H9 (cell line): Measurements from ENCODE around the gene PCGF5. TPM values are rescaled to one million over a fixed set of nuclear protein-coding genes. Genes with fewer than 3 reads are reported as not detected.

Experiments
- DNase-seq: peaks from one replicate; pipeline ENCODE4 v3.0.0-alpha.2; 2017
- H2AFZ ChIP-seq: one replicate; pipeline ENCODE4 v1.6.1; 2013; ENCODE audit warnings: mild to moderate bottlenecking, low read length, control low read depth, moderate library complexity
- H2AK5ac ChIP-seq: 2 replicates; pipeline ENCODE4 v1.6.1; 2013; ENCODE audit warnings: low read length, control low read depth, mixed read lengths; ENCODE audit not compliant: insufficient read length
- H2BK120ac ChIP-seq: one replicate; pipeline ENCODE4 v1.6.1; 2013; ENCODE audit warnings: low read depth, mild to moderate bottlenecking, low read length, control low read depth, inconsistent platforms; ENCODE audit not compliant: poor library complexity, severe bottlenecking
- H2BK12ac ChIP-seq: 2 replicates; pipeline ENCODE4 v1.6.1; 2013; ENCODE audit warnings: low read length, control low read depth, mixed read lengths, low read depth; ENCODE audit not compliant: insufficient read length
- H2BK15ac ChIP-seq: 2 replicates; pipeline ENCODE4 v1.6.1; 2013; ENCODE audit warnings: low read depth, low read length, control low read depth
- H2BK20ac ChIP-seq: one replicate; pipeline ENCODE4 v1.6.1; 2013; ENCODE audit warnings: low read depth, mild to moderate bottlenecking, low read length, control low read depth, inconsistent platforms; ENCODE audit not compliant: poor library complexity, severe bottlenecking
- H2BK5ac ChIP-seq: 2 replicates; pipeline ENCODE4 v1.6.1; 2013; ENCODE audit warnings: low read length, control low read depth, mixed read lengths; ENCODE audit not compliant: insufficient read length
- H3K14ac ChIP-seq: 2 replicates; pipeline ENCODE4 v1.6.1; 2013; ENCODE audit warnings: low read length, control low read depth; ENCODE audit not compliant: insufficient read depth
- H3K18ac ChIP-seq: 2 replicates; pipeline ENCODE4 v1.6.1; 2013; ENCODE audit warnings: low read depth, mild to moderate bottlenecking, mixed read lengths, low read length, control low read depth; ENCODE audit not compliant: insufficient read length
- H3K23ac ChIP-seq: 2 replicates; pipeline ENCODE4 v1.6.1; 2013; ENCODE audit warnings: low read length, control low read depth, mixed read lengths, low read depth; ENCODE audit not compliant: insufficient read length
- H3K23me2 ChIP-seq: 2 replicates; pipeline ENCODE4 v1.6.1; 2013; ENCODE audit warnings: low read depth, mild to moderate bottlenecking, mixed read lengths, low read length, control low read depth; ENCODE audit not compliant: insufficient read length, poor library complexity, severe bottlenecking
- H3K27ac ChIP-seq: 2 replicates; pipeline ENCODE4 v1.5.1; 2013; ENCODE audit warnings: low read length, control low read depth, mixed read lengths, low read depth; ENCODE audit not compliant: insufficient read length
- H3K27me3 ChIP-seq: 2 replicates; pipeline ENCODE4 v1.6.1; 2013; ENCODE audit warnings: low read length, control low read depth, inconsistent platforms; ENCODE audit not compliant: insufficient read depth
- H3K4ac ChIP-seq: 2 replicates; pipeline ENCODE4 v1.6.1; 2013; ENCODE audit warnings: low read depth, mild to moderate bottlenecking, control low read depth, inconsistent platforms, low read length, moderate library complexity
- H3K4me1 ChIP-seq: 2 replicates; pipeline ENCODE4 v1.6.1; 2013; ENCODE audit warnings: low read length, control low read depth, inconsistent platforms; ENCODE audit not compliant: insufficient read depth
- H3K4me2 ChIP-seq: 2 replicates; pipeline ENCODE4 v1.6.1; 2013; ENCODE audit warnings: low read length, control low read depth, mixed read lengths; ENCODE audit not compliant: insufficient read length, insufficient read depth
- H3K56ac ChIP-seq: 2 replicates; pipeline ENCODE4 v1.6.1; 2013; ENCODE audit warnings: low read depth, mild to moderate bottlenecking, mixed read lengths, low read length, control low read depth; ENCODE audit not compliant: insufficient read length
- H3K79me1 ChIP-seq: 2 replicates; pipeline ENCODE4 v1.6.1; 2013; ENCODE audit warnings: low read depth, mild to moderate bottlenecking, moderate library complexity, low read length, control low read depth, inconsistent platforms; ENCODE audit not compliant: insufficient read depth, poor library complexity, severe bottlenecking
- H3K79me2 ChIP-seq: 2 replicates; pipeline ENCODE4 v1.6.1; 2013; ENCODE audit warnings: low read length, control low read depth, inconsistent platforms; ENCODE audit not compliant: insufficient read depth
- H3K9ac ChIP-seq: 2 replicates; pipeline ENCODE4 v1.6.1; 2013; ENCODE audit warnings: low read length, control low read depth, mixed read lengths; ENCODE audit not compliant: insufficient read length; ENCODE audit errors: extremely low read depth
- H3K9me3 ChIP-seq: one replicate; pipeline ENCODE4 v1.6.1; 2013; ENCODE audit warnings: low read depth, low read length, inconsistent platforms; ENCODE audit not compliant: control insufficient read depth
- H3T11ph ChIP-seq: one replicate; pipeline ENCODE4 v1.6.1; 2013; ENCODE audit warnings: mild to moderate bottlenecking, low read length, control low read depth, inconsistent platforms
- H4K20me1 ChIP-seq: one replicate; pipeline ENCODE4 v1.6.1; 2013; ENCODE audit not compliant: control insufficient read depth, insufficient read length, insufficient read depth
- H4K5ac ChIP-seq: 2 replicates; pipeline ENCODE4 v1.6.1; 2013; ENCODE audit warnings: low read depth, mild to moderate bottlenecking, mixed read lengths, low read length, control low read depth; ENCODE audit not compliant: insufficient read length
- H4K8ac ChIP-seq: replicated peaks from 2 replicates; pipeline ENCODE4 v1.6.1; 2013; ENCODE audit warnings: low read length, control low read depth, mixed read lengths, low read depth; ENCODE audit not compliant: insufficient read length
- H4K91ac ChIP-seq: 2 replicates; pipeline ENCODE4 v1.6.1; 2013; ENCODE audit warnings: low read depth, mild to moderate bottlenecking, moderate library complexity, mixed read lengths, low read length, control low read depth; ENCODE audit not compliant: insufficient read length
- H3K27ac Mint-ChIP-seq, 3 experiments: 2 replicates in 2 of 3; 3 replicates in 1 of 3; pipeline ENCODE4 v1.8.0; 2020 to 2021; ENCODE audit warnings: mixed read lengths in 3 of 3, mild to moderate bottlenecking in 1 of 3, moderate library complexity in 1 of 3
- H3K27me3 Mint-ChIP-seq: 2 replicates; pipeline ENCODE4 v1.8.0; 2021; ENCODE audit warnings: low read depth, mild to moderate bottlenecking, moderate library complexity, mixed read lengths
- H3K36me3 Mint-ChIP-seq, 3 experiments: 2 replicates in 2 of 3; 3 replicates in 1 of 3; pipeline ENCODE4 v1.8.0; 2020 to 2021; ENCODE audit warnings: low read depth in 3 of 3, mixed read lengths in 3 of 3; ENCODE audit not compliant: insufficient read depth in 1 of 3
- H3K4me1 Mint-ChIP-seq, 2 experiments: 2 replicates each; pipeline ENCODE4 v1.8.0; 2020; ENCODE audit warnings: mixed read lengths in 2 of 2
- H3K4me3 Mint-ChIP-seq, 2 experiments: 2 replicates in 1 of 2; 3 replicates in 1 of 2; pipeline ENCODE4 v1.8.0; 2020 to 2021; ENCODE audit warnings: mild to moderate bottlenecking in 2 of 2, mixed read lengths in 2 of 2, moderate library complexity in 1 of 2
- H3K9me3 Mint-ChIP-seq, 2 experiments: 2 replicates in 1 of 2; 3 replicates in 1 of 2; pipeline ENCODE4 v1.8.0; 2020; ENCODE audit warnings: mild to moderate bottlenecking in 2 of 2, mixed read lengths in 2 of 2, moderate library complexity in 1 of 2
- total RNA-seq: library from RNA; stranded (reverse); gene quantifications from 2 replicates; pipeline ENCODE4 v1.2.1, GENCODE V29; 2021
- TF ChIP-seq, protein P1 (sequence below): fragments of 200-600 bp; sonication (generic); conservative IDR thresholded peaks from 3 replicates; pipeline ENCODE4 v1.8.0; 2021; ENCODE audit warnings: antibody characterized with exemption, mild to moderate bottlenecking

Gene PCGF5
- total RNA-seq, 1 experiment from 2014 or later, result 6.9 TPM

DNA sequence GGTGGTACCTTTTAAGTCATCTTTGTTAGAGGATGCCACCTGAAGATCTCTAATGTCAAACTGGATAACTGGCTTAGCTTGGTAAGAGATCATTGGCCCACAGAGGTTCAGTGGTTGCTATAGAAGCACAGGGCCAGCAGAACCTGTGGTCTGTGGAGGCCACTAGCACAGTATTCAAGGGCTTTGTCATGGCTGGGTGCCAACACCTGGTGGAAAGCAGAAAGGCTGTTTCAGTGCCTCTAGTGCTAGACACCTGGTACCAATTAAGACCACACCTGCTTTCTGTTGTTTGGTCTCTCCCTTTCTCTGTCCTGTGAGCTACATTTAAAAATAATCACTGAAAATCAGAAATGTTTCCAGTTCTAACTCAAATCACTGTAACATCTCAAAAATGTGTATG is 10.0 kb upstream of the PCGF5 start:
- Histone ChIP-seq H3K9me3 (no peaks in the 10 kb centered on the region), H3K27me3 (no peaks in the 10 kb centered on the region), H3K4me2 (no peak overlapping the region), H4K5ac (no peak overlapping the region), H3K18ac (no peak overlapping the region), H2BK120ac (no peak overlapping the region), H3K79me2 (no peaks in the 10 kb centered on the region), H3K9ac (no peak overlapping the region), H4K91ac (no peak overlapping the region), H2BK5ac (no peak overlapping the region), H2BK12ac (no peak overlapping the region), H2AFZ (no peak overlapping the region), H3K23ac (no peak overlapping the region), H3K79me1 (no peaks in the 10 kb centered on the region), H3K27ac (no peak overlapping the region), H3K4me1 (no peaks in the 10 kb centered on the region; the same call in 1 of the 2 replicates), H4K8ac (no peak overlapping the region), H4K20me1 (no peaks in the 10 kb centered on the region), H3T11ph (no peak overlapping the region), H2AK5ac (no peak overlapping the region), H2BK20ac (no peak overlapping the region), H2BK15ac (no peak overlapping the region), H3K14ac (no peak overlapping the region), H3K23me2 (no peaks in the 10 kb centered on the region), H3K56ac (no peak overlapping the region), H3K4ac (no peak overlapping the region)
- no peaks in the 10 kb centered on the region for H3K9me3 Mint-ChIP-seq
- TF ChIP-seq, protein P1, sequence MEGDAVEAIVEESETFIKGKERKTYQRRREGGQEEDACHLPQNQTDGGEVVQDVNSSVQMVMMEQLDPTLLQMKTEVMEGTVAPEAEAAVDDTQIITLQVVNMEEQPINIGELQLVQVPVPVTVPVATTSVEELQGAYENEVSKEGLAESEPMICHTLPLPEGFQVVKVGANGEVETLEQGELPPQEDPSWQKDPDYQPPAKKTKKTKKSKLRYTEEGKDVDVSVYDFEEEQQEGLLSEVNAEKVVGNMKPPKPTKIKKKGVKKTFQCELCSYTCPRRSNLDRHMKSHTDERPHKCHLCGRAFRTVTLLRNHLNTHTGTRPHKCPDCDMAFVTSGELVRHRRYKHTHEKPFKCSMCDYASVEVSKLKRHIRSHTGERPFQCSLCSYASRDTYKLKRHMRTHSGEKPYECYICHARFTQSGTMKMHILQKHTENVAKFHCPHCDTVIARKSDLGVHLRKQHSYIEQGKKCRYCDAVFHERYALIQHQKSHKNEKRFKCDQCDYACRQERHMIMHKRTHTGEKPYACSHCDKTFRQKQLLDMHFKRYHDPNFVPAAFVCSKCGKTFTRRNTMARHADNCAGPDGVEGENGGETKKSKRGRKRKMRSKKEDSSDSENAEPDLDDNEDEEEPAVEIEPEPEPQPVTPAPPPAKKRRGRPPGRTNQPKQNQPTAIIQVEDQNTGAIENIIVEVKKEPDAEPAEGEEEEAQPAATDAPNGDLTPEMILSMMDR, result no peak
- H3K4me1 Mint-ChIP-seq, result peaks cover 13% of the 10 kb centered on the region in 2 experiments
- H3K27ac Mint-ChIP-seq, result no peak overlapping the region
- peaks cover 33% of the 10 kb centered on the region for H3K27me3 Mint-ChIP-seq
- H3K4me3 Mint-ChIP-seq, result no peak overlapping the region
- H3K36me3 Mint-ChIP-seq, result no peaks in the 10 kb centered on the region
- DNase-seq, result no peak
